ENCODE data around the gene ANO10. TPM values are rescaled to one million over a fixed set of nuclear protein-coding genes. Genes with fewer than 3 reads are reported as not detected.

ANO10 gene
- total RNA-seq, 4 donors from 2014 or later, result 20.9 to 70.5 (median 48.0) TPM

- Histone ChIP-seq H3K9me3 (no peaks in the 10 kb centered on the region), H3K4me1 (peaks cover 0 to 12% (median 3%) of the 10 kb centered on the region in 4 donors), H3K4me3 (no peak overlapping the region), H3K27me3 (no peaks in the 10 kb centered on the region), H3K27ac (no peak overlapping the region), H3K36me3 (no peaks in the 10 kb centered on the region)
- TF ChIP-seq POLR2A (IDR thresholded peaks at IDR 0.05) (no peak), CTCF (IDR thresholded peaks at IDR 0.05) (no peak), EP300 (IDR thresholded peaks at IDR 0.05; ENCODE audit: low read depth) (no peak), POLR2AphosphoS5 (IDR thresholded peaks at IDR 0.05) (no peak)
- no peak for DNase-seq
- 40 to 45% methylated on average over 1 of the region's 1 CpG for WGBS, 2 donors (ENCODE audit: low coverage in 1 of 2)
- in situ Hi-C loops (cut with MboI; ENCODE audit: low pct_ligation_motif_present in 1 of 4, low pct_unique_long_range_greater_than_20kb in 1 of 4, low sequenced_read_pairs in 3 of 4), result no loop called here
- intact Hi-C loops (cut with DNase I; ENCODE audit: low total_unique reads), result no loop called here
Measured at GRCh38 chr3:43650345-43650744, 28.5 kb upstream of the ANO10 start.

GRCh38 chr3:43649365-43649968, 27.7 kb upstream of the ANO10 start:
- intact Hi-C loops (cut with DNase I; ENCODE audit: low total_unique reads) (no loop called here), in situ Hi-C loops (cut with MboI; ENCODE audit: low pct_ligation_motif_present in 1 of 4, low pct_unique_long_range_greater_than_20kb in 1 of 4, low sequenced_read_pairs in 3 of 4) (no loop called here)
- peak; percentile 18 for DNase-seq
- Histone ChIP-seq H3K4me1 (peaks cover 0 to 12% (median 3%) of the 10 kb centered on the region in 4 donors), H3K27me3 (no peaks in the 10 kb centered on the region), H3K36me3 (no peaks in the 10 kb centered on the region), H3K4me3 (peak overlapping the region in 2 of 4 donors; percentile 3 to 33), H3K9me3 (no peaks in the 10 kb centered on the region), H3K27ac (no peak overlapping the region)
- no peak for TF ChIP-seq EP300 (IDR thresholded peaks at IDR 0.05; ENCODE audit: low read depth)
- TF ChIP-seq POLR2A (IDR thresholded peaks at IDR 0.05), result no peak
- TF ChIP-seq POLR2AphosphoS5 (IDR thresholded peaks at IDR 0.05), result no peak
- TF ChIP-seq CTCF (IDR thresholded peaks at IDR 0.05), result no peak
- WGBS, 2 donors (ENCODE audit: low coverage in 1 of 2), result 33 to 36% methylated on average over 2 to 6 of the region's 6 CpGs

- Histone ChIP-seq H3K27me3 (no peaks in the 10 kb centered on the region), H3K27ac (no peak overlapping the region), H3K36me3 (no peaks in the 10 kb centered on the region), H3K9me3 (no peaks in the 10 kb centered on the region), H3K4me3 (no peak overlapping the region), H3K4me1 (peaks cover 0 to 12% (median 3%) of the 10 kb centered on the region in 4 donors)
- WGBS, 2 donors (ENCODE audit: low coverage in 1 of 2), result 40 to 83% methylated on average over 1 to 3 of the region's 3 CpGs
- in situ Hi-C loops (cut with MboI; ENCODE audit: low pct_ligation_motif_present in 1 of 4, low pct_unique_long_range_greater_than_20kb in 1 of 4, low sequenced_read_pairs in 3 of 4), result no loop called here
- TF ChIP-seq POLR2AphosphoS5 (IDR thresholded peaks at IDR 0.05) (no peak), EP300 (IDR thresholded peaks at IDR 0.05; ENCODE audit: low read depth) (no peak), POLR2A (IDR thresholded peaks at IDR 0.05) (no peak), CTCF (IDR thresholded peaks at IDR 0.05) (no peak)
- intact Hi-C loops (cut with DNase I; ENCODE audit: low total_unique reads), result no loop called here
- no peak for DNase-seq
Measured at GRCh38 chr3:43648957-43649356, 27.1 kb upstream of the ANO10 start.

- Histone ChIP-seq H3K27me3 (no peaks in the 10 kb centered on the region), H3K27ac (peak overlapping the region in 3 of 4 donors; percentile 32 to 58 (median 40)), H3K9me3 (no peaks in the 10 kb centered on the region), H3K36me3 (no peaks in the 10 kb centered on the region), H3K4me1 (peaks cover 0 to 12% (median 3%) of the 10 kb centered on the region in 4 donors), H3K4me3 (no peak overlapping the region)
- intact Hi-C loops (cut with DNase I; ENCODE audit: low total_unique reads), result no loop called here
- in situ Hi-C loops (cut with MboI; ENCODE audit: low pct_ligation_motif_present in 1 of 4, low pct_unique_long_range_greater_than_20kb in 1 of 4, low sequenced_read_pairs in 3 of 4), result no loop called here
- peak; percentile 14 for DNase-seq
- TF ChIP-seq CTCF (IDR thresholded peaks at IDR 0.05) (no peak), POLR2AphosphoS5 (IDR thresholded peaks at IDR 0.05) (no peak), POLR2A (IDR thresholded peaks at IDR 0.05) (no peak), EP300 (IDR thresholded peaks at IDR 0.05; ENCODE audit: low read depth) (no peak)
- 67 to 73% methylated on average over 5 to 6 of the region's 6 CpGs for WGBS, 2 donors (ENCODE audit: low coverage in 1 of 2)
Measured at GRCh38 chr3:43647331-43648166, 25.7 kb upstream of the ANO10 start.
